Left lobe of liver (tissue), 2 donors: ENCODE measurements around the gene KMT2C. TPM values are rescaled to one million over a fixed set of nuclear protein-coding genes. Genes with fewer than 3 reads are reported as not detected.
A peak's percentile ranks its signal among the peaks of the same experiment; 100 is the strongest.
"Not testable (repeated sequence)": the region's sequence is repeated elsewhere in the genome, so short reads cannot be mapped to it uniquely, and the experiment has no call there.

ENCODE experiments used
- ATAC-seq: fragments of 200-7000 bp; cut with Tn5 transposase; one replicate; pipeline ENCODE4 v1.9.1; 2020; ENCODE audit warnings: mild to moderate bottlenecking, moderate library complexity
- DNase-seq: peaks from one replicate; pipeline ENCODE4 v3.0.0-alpha.2; 2020; ENCODE audit warnings: low spot score
- total RNA-seq: library from RNA; stranded (reverse); gene quantifications from one replicate; pipeline ENCODE4 v1.2.1, GENCODE V29; 2021
- donor health status: DM: no; HTN: no; CAD: no; lungs with moderate emphysema.
- donor health status: DM: no; HTN: yes; CAD: no.

The KMT2C gene
- total RNA-seq, 1 donor from 2014 or later, result 34.5 TPM

GRCh38 chr7:152328234-152328633 lies 107.6 kb downstream of the KMT2C start:
- ATAC-seq (no peak), DNase-seq (no peak)

DNA sequence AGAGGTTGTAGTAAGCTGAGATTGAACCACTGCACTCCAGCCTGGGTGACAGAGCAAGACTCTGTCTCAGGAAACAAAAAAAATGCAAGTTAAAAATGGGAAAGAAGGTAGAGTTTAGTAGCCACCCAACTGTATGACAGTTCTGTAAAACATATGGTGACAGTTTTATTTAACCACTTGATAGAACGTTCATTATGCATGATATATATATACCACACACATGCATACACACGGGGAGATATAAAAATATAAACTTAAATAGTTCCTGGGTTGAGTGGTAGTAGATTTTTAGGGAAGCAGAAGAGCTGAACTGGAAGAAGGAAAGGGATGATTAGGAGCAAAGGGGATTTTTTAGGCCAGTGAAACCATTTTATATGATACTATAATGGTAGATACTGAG lies 120.0 kb downstream of the KMT2C start:
- ATAC-seq, result no peak
- DNase-seq, result no peak

DNA sequence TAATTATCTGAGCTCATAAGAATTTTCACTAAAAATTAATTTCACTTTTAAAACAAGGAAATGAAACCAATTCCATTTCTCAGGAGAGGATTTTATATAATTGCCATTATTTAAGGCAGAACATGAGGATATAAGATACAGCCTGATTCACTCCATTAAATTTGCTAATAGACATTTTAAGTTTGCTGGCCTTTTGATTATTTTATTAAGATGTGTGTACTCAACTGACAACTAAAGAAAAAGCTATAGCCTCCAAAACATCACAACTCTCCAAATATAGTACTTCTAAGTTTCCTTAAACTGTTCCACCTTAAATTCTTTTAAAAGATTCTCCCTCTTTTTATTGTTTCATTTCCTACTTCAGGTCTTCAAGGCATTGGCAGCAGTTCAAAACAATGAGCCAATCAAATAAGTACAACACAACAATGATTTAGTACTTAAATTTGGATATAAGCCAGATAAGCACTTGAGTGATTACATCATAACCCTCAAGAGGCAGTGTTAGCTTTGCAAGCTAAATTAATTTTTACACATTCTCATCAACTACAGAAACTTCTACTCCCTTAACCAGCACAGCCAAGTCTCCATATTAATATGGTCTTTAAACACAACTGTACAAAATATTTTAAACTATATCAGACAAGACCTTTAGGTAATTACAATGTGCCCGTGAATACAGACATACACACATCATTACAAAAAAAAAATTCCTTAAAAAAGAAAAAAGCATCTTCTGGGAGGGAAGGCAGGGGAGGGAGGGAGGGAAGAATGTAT lies 121.8 kb downstream of the KMT2C start:
- peak; percentile 43 for ATAC-seq
- no peak for DNase-seq

DNA sequence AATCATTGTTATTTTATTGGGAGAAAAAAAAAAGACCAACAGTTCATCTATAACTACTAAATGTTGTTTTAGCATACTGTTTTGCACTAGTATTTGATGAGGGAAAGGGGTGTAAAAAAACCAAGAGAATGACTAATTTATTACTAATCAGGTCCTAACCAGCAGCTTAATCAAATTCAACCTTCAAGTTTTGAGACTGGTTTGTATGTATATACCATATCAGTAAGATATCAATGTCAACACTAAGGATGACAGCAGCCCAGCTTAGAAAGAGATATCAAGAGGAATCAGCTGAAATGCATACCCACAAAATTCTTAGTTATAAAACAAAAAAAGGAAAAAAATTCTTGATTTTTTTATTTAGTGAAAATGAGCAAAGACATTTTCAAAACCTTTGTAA lies 122.6 kb downstream of the KMT2C start:
- ATAC-seq (no peak), DNase-seq (no peak)

DNA sequence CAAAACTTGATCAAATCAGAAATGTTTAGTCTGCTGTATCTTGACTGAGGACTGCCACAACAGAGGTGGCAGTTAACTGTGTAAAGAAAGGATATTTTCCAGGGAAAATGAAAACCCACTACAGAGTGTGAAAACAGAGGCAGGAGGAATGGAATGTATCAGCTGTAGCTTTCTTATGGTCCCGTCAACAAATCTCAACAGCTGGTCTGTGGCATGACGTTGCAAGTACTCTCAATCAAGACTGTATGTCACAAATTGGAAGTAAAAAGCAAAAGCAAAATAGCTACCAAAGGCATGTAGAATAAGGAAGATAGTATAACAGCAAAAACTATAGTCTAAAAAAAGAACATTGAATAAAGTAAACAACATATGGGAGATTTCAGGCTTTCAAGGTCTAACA lies 123.5 kb downstream of the KMT2C start:
- no peak for DNase-seq
- no peak for ATAC-seq

GRCh38 chr7:152307902-152308301 lies 127.9 kb downstream of the KMT2C start:
- no peak for DNase-seq
- ATAC-seq, result no peak

DNA sequence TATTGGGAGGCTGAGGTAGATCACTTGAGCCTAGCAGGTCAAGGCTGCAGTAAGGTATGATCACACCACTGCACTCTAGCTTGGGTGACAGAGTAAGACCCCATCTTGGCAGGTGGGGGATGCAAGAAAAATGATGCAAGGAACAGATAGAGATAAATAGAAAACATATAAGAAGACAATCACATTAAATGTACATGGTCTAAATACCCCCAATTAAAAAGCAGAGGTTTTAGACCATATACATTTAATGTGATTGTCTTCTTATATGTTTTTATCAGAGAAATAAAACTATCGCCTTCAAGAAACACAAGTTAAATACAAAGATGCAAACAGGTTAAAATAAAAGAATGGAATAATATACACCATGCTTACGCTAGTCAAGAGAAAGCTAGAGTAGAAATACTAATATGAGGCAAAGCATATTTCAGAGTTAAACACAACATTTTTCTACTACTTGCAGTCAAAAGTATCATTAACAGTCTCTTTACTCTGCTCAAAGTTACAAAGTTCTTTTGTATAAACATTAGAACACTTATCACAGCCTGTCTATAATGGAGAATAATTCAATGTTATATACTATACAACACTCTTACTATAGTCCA lies 136.2 kb downstream of the KMT2C start:
- not testable (repeated sequence) for DNase-seq, ATAC-seq

- DNase-seq (no peak), ATAC-seq (no peak)
These were observed 142.9 kb downstream of the KMT2C start for GRCh38 chr7:152292897-152293296.

DNA sequence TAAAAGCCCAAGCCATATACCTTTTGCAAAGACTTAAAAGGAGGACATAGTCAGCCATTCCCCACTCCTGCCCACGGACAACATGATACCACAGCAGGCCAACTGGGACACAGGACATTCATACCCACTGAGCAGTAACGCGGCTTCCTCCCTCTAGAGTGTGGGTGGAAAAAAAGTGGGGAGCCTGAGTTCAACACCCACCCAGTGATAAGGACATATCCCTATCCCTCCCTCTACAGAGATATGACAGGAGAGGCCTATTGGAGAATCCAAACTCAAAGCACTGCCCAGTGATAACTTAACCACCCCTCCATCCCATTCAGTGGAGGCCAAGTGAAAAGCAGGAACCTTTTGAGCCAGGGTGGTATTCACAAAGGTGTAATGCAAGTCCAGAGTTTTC lies 148.8 kb downstream of the KMT2C start:
- DNase-seq, ATAC-seq: not testable (repeated sequence)

- DNase-seq, ATAC-seq: not testable (repeated sequence)
These were observed 149.6 kb downstream of the KMT2C start for GRCh38 chr7:152286219-152286618.

DNA sequence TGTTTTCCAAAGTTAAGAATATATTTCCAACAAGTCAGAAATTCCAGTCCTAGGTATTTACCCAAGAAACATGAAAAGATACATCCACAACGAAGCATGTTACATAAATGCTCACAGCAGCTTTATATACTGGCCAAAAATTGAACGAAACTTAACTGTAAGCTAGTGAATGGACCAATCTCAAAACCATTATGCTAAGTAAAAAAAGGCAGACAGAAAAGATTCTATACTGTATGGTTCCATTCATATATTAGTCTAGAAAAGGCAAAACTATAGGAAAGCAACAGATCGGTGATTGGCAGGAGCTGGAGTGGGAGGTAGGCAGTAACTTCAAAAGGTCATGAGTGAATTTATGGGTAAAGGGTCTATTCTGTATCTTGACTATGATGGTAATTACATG lies 150.8 kb downstream of the KMT2C start:
- ATAC-seq, DNase-seq: not testable (repeated sequence)

DNA sequence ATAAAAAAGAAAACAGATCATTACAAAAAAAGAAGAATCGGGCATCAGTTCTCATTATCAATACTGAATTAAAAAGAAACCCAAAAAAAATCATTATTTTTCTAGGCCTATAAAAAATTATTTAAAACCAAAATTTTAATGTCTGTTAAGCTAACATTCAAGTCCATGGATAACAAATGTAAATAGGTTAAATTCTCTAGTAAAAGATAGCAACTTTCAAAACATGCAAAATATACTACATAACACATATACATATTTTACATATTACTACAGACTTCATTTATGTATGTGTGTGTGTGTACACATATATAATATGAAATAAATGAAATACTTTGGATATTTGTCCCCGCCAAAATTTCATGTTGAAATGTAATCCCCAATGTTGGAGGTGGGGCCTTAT lies 158.1 kb downstream of the KMT2C start:
- not testable (repeated sequence) for ATAC-seq, DNase-seq

DNA sequence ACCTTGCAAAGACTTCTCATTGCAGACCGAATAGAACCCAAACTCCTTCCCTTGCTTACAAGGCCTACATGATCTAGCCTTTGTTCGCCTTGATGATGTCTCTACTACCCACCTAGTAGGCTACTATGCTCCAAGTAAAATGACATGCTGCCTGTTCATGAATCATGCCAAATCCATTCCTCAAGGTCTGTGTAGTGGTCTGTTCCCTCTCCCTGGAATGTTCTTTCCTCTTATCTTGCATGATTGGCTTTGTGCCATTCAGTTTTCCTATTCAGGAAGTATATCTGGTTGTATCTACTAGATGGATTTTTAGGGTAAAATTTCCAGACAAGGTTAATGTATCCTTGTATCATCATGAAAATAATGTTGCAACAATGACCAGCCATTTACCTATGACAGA lies 165.4 kb downstream of the KMT2C start:
- not testable (repeated sequence) for ATAC-seq, DNase-seq

- not testable (repeated sequence) for ATAC-seq, DNase-seq
These were observed 168.9 kb downstream of the KMT2C start for GRCh38 chr7:152266859-152267258.

- DNase-seq, result not testable (repeated sequence)
- ATAC-seq, result peak; percentile 27
These were observed 170.9 kb downstream of the KMT2C start for GRCh38 chr7:152264915-152265314.

- DNase-seq, result not testable (repeated sequence)
- ATAC-seq, result peak; percentile 19
These were observed 173.7 kb downstream of the KMT2C start for GRCh38 chr7:152262146-152262545.

DNA sequence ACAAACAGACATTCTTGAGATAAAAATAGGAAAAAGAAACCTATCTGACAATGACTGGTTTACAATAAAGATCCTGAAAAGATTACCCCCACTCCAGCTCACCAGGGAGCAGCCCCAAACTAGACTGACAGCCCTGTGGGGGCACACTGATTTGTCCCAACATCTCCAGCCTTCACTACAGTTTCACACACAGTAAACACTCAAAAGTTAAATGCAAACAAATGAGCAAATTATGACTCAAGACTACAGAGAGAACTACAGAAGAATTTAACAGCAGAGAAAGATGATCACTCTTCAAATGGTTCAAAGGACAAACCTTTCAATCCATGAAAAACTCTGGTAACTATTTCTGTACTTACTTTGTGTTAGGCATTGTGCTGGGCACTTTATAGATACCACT lies 176.2 kb downstream of the KMT2C start:
- not testable (repeated sequence) for ATAC-seq, DNase-seq

DNA sequence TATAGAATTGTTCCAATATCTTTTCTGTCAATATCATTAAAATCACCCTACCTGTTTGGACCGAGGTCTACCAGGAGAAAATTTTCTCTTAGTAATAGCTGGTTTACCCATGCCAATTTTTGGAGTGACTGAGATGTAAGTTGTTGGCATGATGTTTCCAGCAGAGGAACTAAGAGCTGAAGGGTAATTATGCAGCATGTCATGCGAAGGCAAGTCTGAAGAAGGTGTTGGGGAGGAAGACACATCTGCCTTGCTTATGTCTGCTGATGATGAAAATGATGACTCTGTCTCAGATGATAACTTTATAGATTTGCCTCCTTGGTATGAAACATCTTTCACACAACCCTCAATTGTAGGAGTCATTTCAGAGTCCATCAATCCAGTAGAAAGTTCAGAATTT lies 188.0 kb downstream of the KMT2C start:
- not testable (repeated sequence) for DNase-seq
- peak; percentile 22 for ATAC-seq

GRCh38 chr7:152245417-152245816 lies 190.4 kb downstream of the KMT2C start:
- DNase-seq, ATAC-seq: not testable (repeated sequence)

GRCh38 chr7:152243464-152243863 lies 192.3 kb downstream of the KMT2C start:
- not testable (repeated sequence) for ATAC-seq, DNase-seq

DNA sequence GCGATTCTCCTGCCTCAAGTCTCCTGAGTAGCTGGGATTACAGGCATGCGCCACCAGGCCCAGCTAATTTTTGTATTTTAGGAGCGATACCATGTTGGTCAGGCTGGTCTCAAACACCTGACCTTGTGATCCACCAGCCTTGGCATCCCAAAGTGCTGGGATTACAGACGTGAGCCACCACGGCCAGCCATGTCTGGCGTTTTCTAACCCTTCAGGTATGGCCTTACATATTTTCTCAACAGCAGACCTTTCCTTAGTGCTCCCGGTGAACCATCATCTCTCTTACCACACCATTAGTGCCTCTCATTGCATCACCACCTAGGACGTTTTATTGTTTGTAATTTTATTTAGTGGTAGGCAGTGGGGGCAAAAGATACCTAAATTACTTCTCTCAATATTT lies 194.5 kb downstream of the KMT2C start:
- ATAC-seq, DNase-seq: not testable (repeated sequence)

DNA sequence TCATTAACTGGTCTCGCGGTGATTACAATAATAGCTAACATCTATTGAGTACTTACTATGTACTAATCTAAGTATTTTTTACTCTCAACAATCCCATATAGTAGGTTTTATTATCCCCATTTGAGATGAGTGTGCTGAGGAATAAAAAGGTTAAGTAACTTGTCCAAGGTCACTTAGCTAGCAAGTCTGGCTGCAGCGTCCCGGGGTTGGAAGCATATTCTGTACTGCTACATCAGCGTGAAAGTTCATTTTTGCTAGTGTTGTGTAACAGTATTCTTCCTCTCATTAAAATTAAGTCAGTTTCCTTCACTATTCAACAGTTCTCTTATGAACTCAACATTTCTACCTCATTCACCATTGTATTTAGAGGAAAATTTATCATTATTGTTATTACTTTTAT lies 199.5 kb downstream of the KMT2C start:
- not testable (repeated sequence) for DNase-seq, ATAC-seq
